Esophagus squamous epithelium (tissue), 4 donors: ENCODE measurements around the gene NPIPA3.
"Not testable (repeated sequence)": the region's sequence is repeated elsewhere in the genome, so short reads cannot be mapped to it uniquely, and the experiment has no call there.

Source experiments
- POLR2A ChIP-seq, 4 donors: fragments of 450-650 bp; IDR thresholded peaks; one replicate each; pipeline ENCODE4 v1.6.1; 2017; ENCODE audit warnings: antibody characterized with exemption in 4 of 4, mild to moderate bottlenecking in 4 of 4, moderate library complexity in 3 of 4
- TF ChIP-seq, protein P1 (sequence below), 6 experiments: fragments of 450-650 bp in 4 of 6; fragments of 200-600 bp in 2 of 6; sonication (generic) in 2 of 6; IDR thresholded peaks; one replicate each; pipeline ENCODE4 v1.5.1; 2016 to 2019; ENCODE audit warnings: antibody characterized with exemption in 6 of 6, mild to moderate bottlenecking in 4 of 6, moderate library complexity in 4 of 6

DNA sequence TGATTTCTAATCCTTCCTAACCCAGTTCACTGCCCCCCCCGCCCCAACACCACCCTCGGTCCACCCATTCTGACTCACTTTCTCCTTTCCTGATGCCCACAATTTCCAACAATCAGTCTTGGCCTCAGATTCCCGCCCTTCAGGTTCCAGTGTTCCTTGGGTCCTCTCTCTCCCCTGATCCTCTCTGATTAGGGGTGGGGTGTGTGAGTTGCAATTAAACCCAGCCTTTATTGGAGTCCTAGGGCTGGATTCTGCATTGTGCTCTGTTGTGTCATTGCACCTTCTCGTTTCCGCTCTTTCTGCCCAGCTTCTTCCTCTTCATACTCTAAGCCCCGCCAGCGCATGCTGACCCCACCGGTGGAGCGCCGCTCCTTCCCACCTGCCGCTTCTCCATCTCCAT lies 539 bp upstream of the NPIPA3 start:
- TF ChIP-seq POLR2A (IDR thresholded peaks at IDR 0.05) = not testable (repeated sequence)
- TF ChIP-seq, protein P1, sequence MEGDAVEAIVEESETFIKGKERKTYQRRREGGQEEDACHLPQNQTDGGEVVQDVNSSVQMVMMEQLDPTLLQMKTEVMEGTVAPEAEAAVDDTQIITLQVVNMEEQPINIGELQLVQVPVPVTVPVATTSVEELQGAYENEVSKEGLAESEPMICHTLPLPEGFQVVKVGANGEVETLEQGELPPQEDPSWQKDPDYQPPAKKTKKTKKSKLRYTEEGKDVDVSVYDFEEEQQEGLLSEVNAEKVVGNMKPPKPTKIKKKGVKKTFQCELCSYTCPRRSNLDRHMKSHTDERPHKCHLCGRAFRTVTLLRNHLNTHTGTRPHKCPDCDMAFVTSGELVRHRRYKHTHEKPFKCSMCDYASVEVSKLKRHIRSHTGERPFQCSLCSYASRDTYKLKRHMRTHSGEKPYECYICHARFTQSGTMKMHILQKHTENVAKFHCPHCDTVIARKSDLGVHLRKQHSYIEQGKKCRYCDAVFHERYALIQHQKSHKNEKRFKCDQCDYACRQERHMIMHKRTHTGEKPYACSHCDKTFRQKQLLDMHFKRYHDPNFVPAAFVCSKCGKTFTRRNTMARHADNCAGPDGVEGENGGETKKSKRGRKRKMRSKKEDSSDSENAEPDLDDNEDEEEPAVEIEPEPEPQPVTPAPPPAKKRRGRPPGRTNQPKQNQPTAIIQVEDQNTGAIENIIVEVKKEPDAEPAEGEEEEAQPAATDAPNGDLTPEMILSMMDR (IDR thresholded peaks at IDR 0.05) = not testable (repeated sequence)
